Spleen (tissue), 11 donors: Measurements from ENCODE around the gene FTO. TPM values are rescaled to one million over a fixed set of nuclear protein-coding genes. Genes with fewer than 3 reads are reported as not detected.

Source experiments
- DNase-seq: peaks from one replicate; pipeline ENCODE4 v3.0.0-alpha.2; 2020
- H3K27ac ChIP-seq, 8 donors: fragments of 200-600 bp; sonication (generic) in 7 of 8; 1 replicate in 4 of 8; 2 replicates in 4 of 8; pipeline versions ENCODE4 v1.5.0 to v1.8.0; 2016 to 2021; ENCODE audit warnings: inconsistent platforms in 4 of 8, mild to moderate bottlenecking in 4 of 8, moderate library complexity in 1 of 8
- H3K27me3 ChIP-seq, 7 donors: fragments of 200-600 bp; sonication (generic) in 6 of 7; replicated peaks in 1 of 7; 1 replicate in 4 of 7; 2 replicates in 3 of 7; pipeline versions ENCODE4 v1.5.0 to v1.8.0; 2016 to 2021; ENCODE audit warnings: inconsistent platforms in 3 of 7, mild to moderate bottlenecking in 1 of 7
- H3K36me3 ChIP-seq, 6 donors: fragments of 200-600 bp; sonication (generic) in 5 of 6; 1 replicate in 4 of 6; 2 replicates in 2 of 6; pipeline versions ENCODE4 v1.5.0 to v1.8.0; 2016 to 2021; ENCODE audit warnings: inconsistent platforms in 2 of 6
- H3K4me1 ChIP-seq, 6 donors: fragments of 200-600 bp; sonication (generic) in 5 of 6; 1 replicate in 3 of 6; 2 replicates in 3 of 6; pipeline versions ENCODE4 v1.5.0 to v1.8.0; 2016 to 2021; ENCODE audit warnings: inconsistent platforms in 3 of 6
- H3K4me3 ChIP-seq, 8 donors: fragments of 200-600 bp; sonication (generic) in 7 of 8; 1 replicate in 4 of 8; 2 replicates in 4 of 8; pipeline versions ENCODE4 v1.5.0 to v1.8.0; 2016 to 2021; ENCODE audit warnings: inconsistent platforms in 4 of 8, mild to moderate bottlenecking in 4 of 8, moderate library complexity in 2 of 8
- H3K9me3 ChIP-seq, 8 donors: fragments of 200-600 bp; sonication (generic) in 7 of 8; 1 replicate in 4 of 8; 2 replicates in 4 of 8; pipeline versions ENCODE4 v1.5.0 to v1.8.0; 2016 to 2021; ENCODE audit warnings: inconsistent platforms in 4 of 8
- POLR2A ChIP-seq, 3 donors: fragments of 450-650 bp; IDR thresholded peaks; one replicate each; pipeline ENCODE4 v1.5.1; 2017; ENCODE audit warnings: antibody characterized with exemption in 3 of 3, mild to moderate bottlenecking in 1 of 3
- POLR2AphosphoS5 ChIP-seq, 3 donors: sonication (generic); formaldehyde crosslinking; IDR thresholded peaks; one replicate each; pipeline ENCODE4 v1.5.1; 2017; ENCODE audit warnings: antibody characterized with exemption in 3 of 3
- WGBS, 5 donors: extraction: QIAGEN DNeasy Blood & Tissue Kit in 3 of 5; methylation state at CpG; one replicate each; pipeline versions ENCODE4 v1.1.5 to v1.1.7; 2013 to 2018; 5-methylcytosine and 5-hydroxymethylcytosine counted together
- intact Hi-C: fragments of 100-400 bp; cut with DNase I; formaldehyde crosslinking; loops from one replicate; pipeline ENCODE4 v1.15.0; 2023; ENCODE audit warnings: low total_unique reads
- polyA plus RNA-seq, 3 donors: library from polyadenylated mRNA; stranded (reverse); fragments of 200-250 nt; gene quantifications; one replicate each; pipeline ENCODE4 v1.2.1, GENCODE V29; 2013
- total RNA-seq, 7 donors: library from RNA; depleted of rRNA in 3 of 7; stranded (reverse); fragments of >200 nt in 3 of 7; fragmentation: NEBNext Ultra II Directional in 4 of 7; extraction: Animal tissue kit (Norgen Biotek cat#: 25700) in 4 of 7; gene quantifications; one replicate each; pipeline versions ENCODE4 v1.1.0 to v1.2.1, GENCODE V29; 2016 to 2021
- TF ChIP-seq, protein P1 (sequence below), 11 experiments: fragments of 200-600 bp in 7 of 11; fragments of 450-650 bp in 4 of 11; sonication (generic) in 4 of 11; IDR thresholded peaks in 8 of 11; conservative IDR thresholded peaks in 3 of 11; 1 replicate in 7 of 11; 2 replicates in 4 of 11; pipeline versions ENCODE4 v1.4.0 to v1.8.0; 2016 to 2021; ENCODE audit warnings: antibody characterized with exemption in 11 of 11, inconsistent platforms in 4 of 11, mild to moderate bottlenecking in 1 of 11
- donor health status: healthy with polysubstance abuse.
- donor health status: DM: no; HTN: no; CAD: no; lungs with moderate emphysema.
- donor health status: DM: no; HTN: no; CAD: no.
- donor health status: Bipolar disorder and iron deficiency.
- donor health status: healthy.
- donor health status: DM: no; HTN: no; CAD: no.
- donor health status: DM: yes; HTN: yes; CAD: no.

Gene FTO
- total and polyA plus RNA-seq, 10 donors: 6.8 to 89.8 (median 68.4) TPM

DNA sequence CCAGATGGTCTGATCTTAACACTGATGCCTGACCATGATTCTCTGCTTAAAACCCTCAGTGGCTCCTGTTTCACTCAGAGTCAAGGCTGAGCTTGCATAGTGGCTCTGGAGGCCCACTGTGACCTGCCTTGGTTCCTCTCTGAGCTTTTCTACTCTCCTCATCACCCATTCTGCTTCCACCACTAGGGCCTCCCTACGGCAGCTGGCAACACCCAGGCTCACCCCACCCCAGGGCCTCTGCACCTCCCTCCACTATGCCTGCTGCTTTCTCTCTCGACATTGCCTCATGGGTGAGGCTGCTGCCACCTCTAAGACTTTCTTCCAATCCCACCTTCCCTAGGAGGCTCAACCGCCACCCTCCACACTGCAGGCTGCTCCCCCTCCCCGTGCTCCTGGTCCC, 455.0 kb downstream of the FTO start:
- peaks cover 0 to 4% (median 0%) of the 10 kb centered on the region in 7 donors for H3K27me3 ChIP-seq
- 87 to 95% (median 89%) methylated on average over 4 of the region's 4 CpGs for WGBS, 5 donors
- no peak overlapping the region for H3K4me3 ChIP-seq
- H3K9me3 ChIP-seq: peaks cover 0 to 14% (median 2%) of the 10 kb centered on the region in 8 donors
- intact Hi-C loops: no loop called here
- no peaks in the 10 kb centered on the region for H3K36me3 ChIP-seq
- H3K27ac ChIP-seq: no peak overlapping the region
- H3K4me1 ChIP-seq: no peaks in the 10 kb centered on the region
- no peak for DNase-seq
- TF ChIP-seq, protein P1, sequence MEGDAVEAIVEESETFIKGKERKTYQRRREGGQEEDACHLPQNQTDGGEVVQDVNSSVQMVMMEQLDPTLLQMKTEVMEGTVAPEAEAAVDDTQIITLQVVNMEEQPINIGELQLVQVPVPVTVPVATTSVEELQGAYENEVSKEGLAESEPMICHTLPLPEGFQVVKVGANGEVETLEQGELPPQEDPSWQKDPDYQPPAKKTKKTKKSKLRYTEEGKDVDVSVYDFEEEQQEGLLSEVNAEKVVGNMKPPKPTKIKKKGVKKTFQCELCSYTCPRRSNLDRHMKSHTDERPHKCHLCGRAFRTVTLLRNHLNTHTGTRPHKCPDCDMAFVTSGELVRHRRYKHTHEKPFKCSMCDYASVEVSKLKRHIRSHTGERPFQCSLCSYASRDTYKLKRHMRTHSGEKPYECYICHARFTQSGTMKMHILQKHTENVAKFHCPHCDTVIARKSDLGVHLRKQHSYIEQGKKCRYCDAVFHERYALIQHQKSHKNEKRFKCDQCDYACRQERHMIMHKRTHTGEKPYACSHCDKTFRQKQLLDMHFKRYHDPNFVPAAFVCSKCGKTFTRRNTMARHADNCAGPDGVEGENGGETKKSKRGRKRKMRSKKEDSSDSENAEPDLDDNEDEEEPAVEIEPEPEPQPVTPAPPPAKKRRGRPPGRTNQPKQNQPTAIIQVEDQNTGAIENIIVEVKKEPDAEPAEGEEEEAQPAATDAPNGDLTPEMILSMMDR (IDR thresholded peaks at IDR 0.05 in 8 of 11, conservative IDR thresholded peaks at IDR 0.05 in 3 of 11): no peak
- no peak for TF ChIP-seq POLR2AphosphoS5 (IDR thresholded peaks at IDR 0.05)
- no peak for TF ChIP-seq POLR2A (IDR thresholded peaks at IDR 0.05)

DNA sequence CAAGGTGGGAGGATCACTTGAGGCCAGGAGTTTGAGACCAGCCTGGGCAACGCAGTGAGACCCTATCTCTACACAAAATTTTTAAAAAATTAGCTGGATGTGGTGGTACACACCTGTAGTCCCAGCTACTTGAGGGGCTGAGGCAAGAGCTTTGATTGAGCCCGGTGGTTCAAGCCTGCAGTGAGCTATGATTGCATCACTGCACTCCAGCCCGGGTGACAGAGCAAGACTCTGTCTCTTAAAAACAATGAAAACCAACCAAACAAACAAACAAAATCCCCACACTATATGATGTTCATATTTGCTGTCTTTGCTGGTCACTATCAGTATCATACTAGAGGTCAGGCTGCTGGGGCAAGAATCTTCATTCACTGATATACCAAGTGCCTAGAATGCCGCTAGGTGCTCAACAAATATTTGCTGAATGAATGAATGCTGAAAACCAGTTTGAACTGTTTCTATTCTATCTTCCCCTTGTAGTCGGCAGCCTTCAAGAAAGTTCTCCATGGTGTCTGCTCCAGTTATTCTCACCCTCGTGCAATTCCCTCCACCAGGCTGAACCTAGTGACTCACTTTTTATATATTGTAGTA, 455.6 kb downstream of the FTO start:
- no peak overlapping the region for H3K4me3 ChIP-seq
- TF ChIP-seq, protein P1 (IDR thresholded peaks at IDR 0.05 in 8 of 11, conservative IDR thresholded peaks at IDR 0.05 in 3 of 11): no peak
- TF ChIP-seq POLR2A (IDR thresholded peaks at IDR 0.05): no peak
- no peak for TF ChIP-seq POLR2AphosphoS5 (IDR thresholded peaks at IDR 0.05)
- H3K27ac ChIP-seq: no peak overlapping the region
- intact Hi-C loops: no loop called here
- H3K9me3 ChIP-seq: peaks cover 0 to 14% (median 2%) of the 10 kb centered on the region in 8 donors
- H3K27me3 ChIP-seq: peaks cover 0 to 4% (median 0%) of the 10 kb centered on the region in 7 donors
- H3K36me3 ChIP-seq: no peaks in the 10 kb centered on the region
- H3K4me1 ChIP-seq: no peaks in the 10 kb centered on the region
- WGBS, 5 donors: 69 to 91% (median 75%) methylated on average over 6 of the region's 6 CpGs
- DNase-seq: no peak

DNA sequence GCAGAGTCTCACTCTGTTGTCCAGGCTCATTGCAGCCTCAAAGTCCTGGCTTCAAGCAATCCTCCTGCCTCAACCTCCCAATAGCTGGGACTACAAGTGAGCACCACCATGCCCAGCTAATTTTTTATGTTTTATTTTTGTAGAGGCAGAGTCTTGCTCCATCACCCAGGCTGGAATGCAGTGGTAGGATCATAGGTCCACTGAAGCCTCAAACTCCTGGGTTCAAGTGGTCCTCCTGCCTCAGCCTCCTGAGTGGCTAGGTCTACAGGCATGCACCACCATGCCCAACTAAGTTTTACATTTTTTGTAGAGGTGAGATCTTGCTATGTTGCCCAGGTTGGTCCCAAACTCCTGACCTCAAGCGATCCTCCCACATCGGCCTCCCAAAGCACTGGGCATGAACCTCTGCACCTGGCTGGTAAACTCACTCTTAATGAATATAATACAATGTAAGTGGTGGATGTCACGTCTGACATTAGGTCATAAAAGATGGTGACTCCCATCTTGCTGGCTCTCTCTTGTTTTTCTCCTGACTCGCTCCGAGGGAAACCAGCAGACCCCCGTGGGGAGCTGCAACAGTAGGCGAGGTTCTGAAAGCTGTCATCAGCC, 456.4 kb downstream of the FTO start:
- 79 to 92% (median 89%) methylated on average over 7 of the region's 7 CpGs for WGBS, 5 donors
- Histone ChIP-seq H3K36me3 (no peaks in the 10 kb centered on the region), H3K27me3 (peaks cover 0 to 4% (median 0%) of the 10 kb centered on the region in 7 donors), H3K9me3 (peaks cover 0 to 14% (median 2%) of the 10 kb centered on the region in 8 donors), H3K27ac (no peak overlapping the region), H3K4me1 (no peaks in the 10 kb centered on the region), H3K4me3 (no peak overlapping the region)
- intact Hi-C loops: no loop called here
- DNase-seq: no peak
- TF ChIP-seq, protein P1 (IDR thresholded peaks at IDR 0.05 in 8 of 11, conservative IDR thresholded peaks at IDR 0.05 in 3 of 11): no peak
- TF ChIP-seq POLR2A (IDR thresholded peaks at IDR 0.05): no peak
- TF ChIP-seq POLR2AphosphoS5 (IDR thresholded peaks at IDR 0.05): no peak
